Measurements from ENCODE around the gene SATB1. TPM values are rescaled to one million over a fixed set of nuclear protein-coding genes. Genes with fewer than 3 reads are reported as not detected.

The SATB1 gene
- total and polyA plus RNA-seq, 2 of the 8 experiments (the other 6 are each of a cell fraction or from before 2014, with no cell fraction given): 18.8 to 28.0 TPM

GRCh38 chr3:18432752-18433151, 7.6 kb upstream of the SATB1 start (continued):
- no peak for TF ChIP-seq KDM5A (IDR thresholded peaks at IDR 0.05; ENCODE audit: low read length)
- no peak for TF ChIP-seq CBX8 (IDR thresholded peaks at IDR 0.05; ENCODE audit: borderline replicate concordance, low read depth, low read length)

Data from H1 (cell line).